SK-N-MC (cell line): ENCODE results near the gene RIMS1.

Experiments used
- EZH2 ChIP-seq: fragments of 200-600 bp; sonication (generic); IDR thresholded peaks from one replicate; pipeline ENCODE4 v1.6.1; 2017; ENCODE audit warnings: antibody characterized with exemption
- FOXP2 ChIP-seq: optimal IDR thresholded peaks from 2 replicates; pipeline ENCODE3; 2011; ENCODE audit warnings: mild to moderate bottlenecking, moderate library complexity; ENCODE audit not compliant: insufficient read depth; ENCODE audit errors: extremely low read length, control extremely low read depth
- POLR2AphosphoS5 ChIP-seq: IDR thresholded peaks from 2 replicates; pipeline ENCODE4 v1.6.1; 2012; ENCODE audit warnings: mild to moderate bottlenecking, low read depth, low read length, borderline replicate concordance

GRCh38 chr6:71855406-71855805 is 30.9 kb upstream of the RIMS1 start:
- TF ChIP-seq POLR2AphosphoS5 (no peak), EZH2 (no peak), FOXP2 (no peak)
